Thymus (tissue), 11 donors: ENCODE measurements around the gene RUFY4. TPM values are rescaled to one million over a fixed set of nuclear protein-coding genes. Genes with fewer than 3 reads are reported as not detected.
A peak's percentile ranks its signal among the peaks of the same experiment; 100 is the strongest.
"Not testable (repeated sequence)": the region's sequence is repeated elsewhere in the genome, so short reads cannot be mapped to it uniquely, and the experiment has no call there.

Experiments
- DNase-seq, 9 donors: peaks; one replicate each; pipeline ENCODE4 v3.0.0-alpha.2; 2013; ENCODE audit warnings: low spot score in 9 of 9, low read depth in 6 of 9, missing footprints in 1 of 9
- H3K27ac ChIP-seq, 2 donors: one replicate each; pipeline ENCODE4 v1.5.1; 2013; ENCODE audit warnings: control low read depth in 1 of 2, low read depth in 1 of 2, low read length in 1 of 2, mild to moderate bottlenecking in 1 of 2, moderate library complexity in 1 of 2
- H3K27me3 ChIP-seq, 2 donors: one replicate each; pipeline ENCODE4 v1.5.1; 2013; ENCODE audit warnings: low read length in 1 of 2; ENCODE audit not compliant: control insufficient read depth in 2 of 2, insufficient read depth in 1 of 2
- H3K36me3 ChIP-seq, 2 donors: one replicate each; pipeline ENCODE4 v1.5.1; 2013; ENCODE audit warnings: low read length in 1 of 2, mild to moderate bottlenecking in 1 of 2, moderate library complexity in 1 of 2; ENCODE audit not compliant: control insufficient read depth in 2 of 2, insufficient read depth in 2 of 2
- H3K4me1 ChIP-seq, 2 donors: one replicate each; pipeline ENCODE4 v1.5.1; 2013; ENCODE audit warnings: low read length in 2 of 2; ENCODE audit not compliant: control insufficient read depth in 2 of 2, insufficient read depth in 2 of 2
- H3K4me3 ChIP-seq, 2 donors: one replicate each; pipeline ENCODE4 v1.5.1; 2013; ENCODE audit warnings: low read length in 2 of 2, control low read depth in 1 of 2, mild to moderate bottlenecking in 1 of 2
- H3K9me3 ChIP-seq, 2 donors: one replicate each; pipeline ENCODE4 v1.5.1; 2013; ENCODE audit warnings: low read length in 1 of 2, mild to moderate bottlenecking in 1 of 2; ENCODE audit not compliant: control insufficient read depth in 2 of 2, insufficient read depth in 1 of 2
- WGBS: extraction: QIAGEN DNeasy Blood & Tissue Kit; methylation state at CpG from one replicate; pipeline ENCODE4 v1.1.7; 2013; 5-methylcytosine and 5-hydroxymethylcytosine counted together
- polyA plus RNA-seq: library from polyadenylated mRNA; stranded (reverse); fragments of 200-250 nt; gene quantifications from one replicate; pipeline ENCODE4 v1.2.3, GENCODE V29; 2013
- total RNA-seq: library from RNA; stranded (reverse); fragments of 120-200 nt; gene quantifications from one replicate; pipeline ENCODE4 v1.2.4, GENCODE V29; 2013
- donor health status: healthy.

Gene RUFY4
- total and polyA plus RNA-seq, 2 donors, result 2.6 to 5.4 TPM

GRCh38 chr2:218093879-218094278 lies 24.8 kb downstream of the RUFY4 start:
- Histone ChIP-seq H3K4me3 (no peak overlapping the region), H3K27me3 (no peaks in the 10 kb centered on the region), H3K9me3 (no peaks in the 10 kb centered on the region), H3K27ac (no peak overlapping the region), H3K36me3 (no peaks in the 10 kb centered on the region), H3K4me1 (no peaks in the 10 kb centered on the region)
- no peak for DNase-seq
- WGBS, result 98% methylated on average over 3 of the region's 3 CpGs

- no peak overlapping the region for H3K27ac ChIP-seq
- H3K4me3 ChIP-seq, result no peak overlapping the region
- H3K9me3 ChIP-seq, result no peaks in the 10 kb centered on the region
- DNase-seq, result no peak
- WGBS, result 58% methylated on average over 8 of the region's 8 CpGs
- H3K4me1 ChIP-seq, result no peaks in the 10 kb centered on the region
- H3K27me3 ChIP-seq, result no peaks in the 10 kb centered on the region
- H3K36me3 ChIP-seq, result no peaks in the 10 kb centered on the region
Measured at GRCh38 chr2:218095853-218096252, 26.8 kb downstream of the RUFY4 start.

GRCh38 chr2:218097975-218098374 lies 28.9 kb downstream of the RUFY4 start:
- no peaks in the 10 kb centered on the region for H3K27me3 ChIP-seq
- no peak overlapping the region for H3K27ac ChIP-seq
- H3K4me3 ChIP-seq, result no peak overlapping the region
- no peaks in the 10 kb centered on the region for H3K36me3 ChIP-seq
- H3K4me1 ChIP-seq, result no peaks in the 10 kb centered on the region
- WGBS, result 85% methylated on average over 3 of the region's 3 CpGs
- no peak for DNase-seq
- no peaks in the 10 kb centered on the region for H3K9me3 ChIP-seq

GRCh38 chr2:218108834-218109233 lies 39.8 kb downstream of the RUFY4 start:
- not testable (repeated sequence) for H3K36me3 ChIP-seq, H3K4me3 ChIP-seq, H3K27me3 ChIP-seq, DNase-seq, H3K27ac ChIP-seq, H3K4me1 ChIP-seq, H3K9me3 ChIP-seq
- 89% methylated on average over 7 of the region's 7 CpGs for WGBS

- not testable (repeated sequence) for H3K27ac ChIP-seq, DNase-seq, H3K36me3 ChIP-seq, H3K4me3 ChIP-seq, H3K9me3 ChIP-seq, H3K4me1 ChIP-seq, H3K27me3 ChIP-seq
- WGBS, result 98% methylated on average over 4 of the region's 4 CpGs
Measured at GRCh38 chr2:218121789-218122188, 52.7 kb downstream of the RUFY4 start.

GRCh38 chr2:218122286-218122685 lies 53.2 kb downstream of the RUFY4 start:
- not testable (repeated sequence) for H3K4me1 ChIP-seq, H3K9me3 ChIP-seq, DNase-seq

GRCh38 chr2:218123986-218124385 lies 54.9 kb downstream of the RUFY4 start:
- Histone ChIP-seq H3K4me3 (no peak overlapping the region), H3K9me3 (no peaks in the 10 kb centered on the region), H3K27me3 (no peaks in the 10 kb centered on the region), H3K4me1 (peaks cover 0 to 9% of the 10 kb centered on the region in 2 donors), H3K36me3 (no peaks in the 10 kb centered on the region), H3K27ac (no peak overlapping the region)
- no peak for DNase-seq
- WGBS, result 95% methylated on average over 4 of the region's 4 CpGs

More at GRCh38 chr2:218122286-218122685, 53.2 kb downstream of the RUFY4 start:
- H3K27ac ChIP-seq, H3K4me3 ChIP-seq, H3K27me3 ChIP-seq, H3K36me3 ChIP-seq: not testable (repeated sequence)

- Histone ChIP-seq H3K27ac (no peak overlapping the region), H3K9me3 (no peaks in the 10 kb centered on the region), H3K4me3 (no peak overlapping the region), H3K36me3 (no peaks in the 10 kb centered on the region), H3K4me1 (peaks cover 0 to 9% of the 10 kb centered on the region in 2 donors), H3K27me3 (no peaks in the 10 kb centered on the region)
- no peak for DNase-seq
- 72% methylated on average over 4 of the region's 4 CpGs for WGBS
Measured at GRCh38 chr2:218125095-218125494, 56.0 kb downstream of the RUFY4 start.

GRCh38 chr2:218125626-218126080 lies 56.6 kb downstream of the RUFY4 start, which contains the start of gene CXCR2:
Gene CXCR2 (plus strand): TSS chr2:218126028. CDS start chr2:218134802, 8,774 bp downstream.
- Histone ChIP-seq H3K27ac (no peak within 1 kb of the TSS), H3K36me3 (no peaks in the 10 kb centered on the region), H3K27me3 (no peaks in the 10 kb centered on the region), H3K9me3 (no peaks in the 10 kb centered on the region), H3K4me3 (no peak within 1 kb of the TSS), H3K4me1 (peaks cover 0 to 9% of the 10 kb centered on the region in 2 donors)
- WGBS, result 15% methylated on average over 8 of the region's 8 CpGs
- DNase-seq, result peak in 4 of 9 donors; percentile 3 to 24 (median 12)
